Fibroblast of the aortic adventitia (primary cell): Measurements from ENCODE around the gene CARNS1. TPM values are rescaled to one million over a fixed set of nuclear protein-coding genes. Genes with fewer than 3 reads are reported as not detected.
A peak's percentile ranks its signal among the peaks of the same experiment; 100 is the strongest.

Experiments used
- DNase-seq: peaks from one replicate; pipeline ENCODE4 v3.0.0-alpha.2; 2010; ENCODE audit warnings: low read depth
- H3K4me3 ChIP-seq: 2 replicates; pipeline ENCODE4 v1.5.1; 2011; ENCODE audit warnings: low read depth, mild to moderate bottlenecking, control low read depth, low read length, moderate library complexity
- CTCF ChIP-seq: IDR thresholded peaks from 2 replicates; pipeline ENCODE4 v1.5.1; 2011; ENCODE audit warnings: mild to moderate bottlenecking, low read length, control low read depth, inconsistent platforms; ENCODE audit not compliant: insufficient read depth
- total RNA-seq: library from RNA; depleted of rRNA; stranded (reverse); fragments of >200 nt; gene quantifications from 2 replicates; pipeline ENCODE4 v1.2.3, GENCODE V29; 2012; ENCODE audit warnings: low replicate concordance

Gene CARNS1
- total RNA-seq, 1 donor = 0.09 TPM

DNA sequence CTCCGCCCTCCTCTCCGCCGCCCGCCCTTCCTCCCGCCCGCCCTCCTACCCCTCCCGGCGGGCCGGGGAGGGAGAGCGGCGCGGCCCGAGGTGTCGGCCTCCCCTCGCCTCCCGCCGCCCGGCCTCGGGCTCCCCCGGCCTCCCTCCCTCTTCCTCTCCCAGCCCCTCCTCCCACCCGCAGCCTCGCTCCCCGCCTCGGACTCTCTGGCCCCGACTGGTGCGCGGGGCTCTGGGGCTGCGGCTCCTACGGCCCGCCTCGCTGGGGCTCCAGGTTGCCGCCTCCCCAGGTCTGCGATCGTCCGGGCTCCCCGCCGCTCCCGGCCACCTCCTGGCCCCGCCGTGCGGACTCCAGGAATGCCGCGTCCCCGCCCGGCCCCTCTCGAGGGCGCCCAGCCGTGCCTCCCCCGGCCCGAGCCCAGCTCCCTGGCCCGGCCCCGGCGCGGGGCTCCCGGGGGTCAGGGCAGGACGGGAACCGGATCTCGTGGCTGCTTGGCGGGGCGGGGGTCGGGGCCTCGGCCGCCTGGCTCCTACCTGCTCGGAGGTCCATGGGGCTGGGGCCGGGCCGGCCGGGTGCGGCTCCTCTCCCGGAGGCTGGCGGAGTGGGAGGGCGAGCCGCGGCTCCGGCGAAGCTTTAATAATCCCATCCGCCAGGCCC is 42.4 kb upstream of the CARNS1 start, which contains the start of gene CLCF1:
CLCF1 (minus strand) TSS at position 606 of the 655 bp plus-strand sequence; CDS start at position 547, 59 bp downstream.
- no peak for TF ChIP-seq CTCF
- DNase-seq = peak; percentile 57
- peak within 1 kb of the TSS; percentile 70 for H3K4me3 ChIP-seq

GRCh38 chr11:67373648-67374570 is 41.6 kb upstream of the CARNS1 start:
- peak; percentile 98 for DNase-seq
- peak overlapping the region; percentile 70 for H3K4me3 ChIP-seq
- TF ChIP-seq CTCF = peak; percentile 52

- DNase-seq = no peak
- peak overlapping the region; percentile 70 for H3K4me3 ChIP-seq
- no peak for TF ChIP-seq CTCF
These were observed 40.8 kb upstream of the CARNS1 start for GRCh38 chr11:67374571-67375281.

DNA sequence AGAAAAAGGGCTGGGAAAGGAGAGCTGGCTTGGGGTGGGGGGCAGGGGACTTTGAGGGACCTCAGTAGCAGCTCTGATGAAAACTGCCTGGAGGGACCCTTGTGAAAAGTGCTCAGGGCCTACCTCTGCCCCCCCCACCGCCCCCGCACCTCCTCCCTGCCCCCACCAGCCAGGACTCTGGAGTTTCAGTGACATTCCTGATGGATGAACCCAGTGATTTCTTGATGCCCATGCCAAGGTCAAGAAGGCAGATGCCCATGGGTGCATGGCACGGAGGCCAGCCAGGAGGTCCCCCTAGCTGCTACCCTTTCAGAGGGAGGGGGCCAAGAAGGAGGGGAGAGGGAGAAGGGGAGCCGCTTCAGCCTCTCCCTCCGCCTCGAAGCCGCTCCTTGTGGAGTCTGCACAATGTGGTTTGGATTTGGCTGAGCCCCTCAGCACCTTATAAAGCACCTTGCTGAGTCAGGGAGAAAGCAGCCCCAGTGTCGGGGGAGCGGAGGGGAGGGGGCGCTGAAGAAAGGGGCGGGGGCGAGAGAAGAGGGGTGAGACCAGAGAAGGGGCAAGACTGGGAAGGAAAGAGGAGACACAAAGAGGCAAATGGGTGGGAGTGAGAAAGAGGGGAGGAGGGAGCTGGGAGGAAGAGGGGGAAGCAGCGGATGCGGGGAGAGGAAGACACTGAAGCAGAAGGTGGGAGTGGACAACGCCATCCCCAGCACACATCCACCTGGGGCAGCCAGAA is 40.0 kb upstream of the CARNS1 start:
- no peak for DNase-seq
- no peak for TF ChIP-seq CTCF

GRCh38 chr11:67376063-67376820 is 39.2 kb upstream of the CARNS1 start:
- H3K4me3 ChIP-seq = no peak overlapping the region
- no peak for TF ChIP-seq CTCF
- no peak for DNase-seq

More for the DNA sequence above, 40.0 kb upstream of the CARNS1 start:
- H3K4me3 ChIP-seq = no peak overlapping the region
